GM19467 (cell line): ENCODE data around the gene RPP25L.

Experiments
- ATAC-seq: cut with Tn5 transposase; IDR thresholded peaks from one replicate; pipeline ENCODE4 v1.9.1; 2021; ENCODE audit warnings: mild to moderate bottlenecking, moderate library complexity; ENCODE audit not compliant: unreplicated experiment

RPP25L gene

GRCh38 chr9:34588671-34589635 is 22.9 kb downstream of the RPP25L start:
- no peak for ATAC-seq

DNA sequence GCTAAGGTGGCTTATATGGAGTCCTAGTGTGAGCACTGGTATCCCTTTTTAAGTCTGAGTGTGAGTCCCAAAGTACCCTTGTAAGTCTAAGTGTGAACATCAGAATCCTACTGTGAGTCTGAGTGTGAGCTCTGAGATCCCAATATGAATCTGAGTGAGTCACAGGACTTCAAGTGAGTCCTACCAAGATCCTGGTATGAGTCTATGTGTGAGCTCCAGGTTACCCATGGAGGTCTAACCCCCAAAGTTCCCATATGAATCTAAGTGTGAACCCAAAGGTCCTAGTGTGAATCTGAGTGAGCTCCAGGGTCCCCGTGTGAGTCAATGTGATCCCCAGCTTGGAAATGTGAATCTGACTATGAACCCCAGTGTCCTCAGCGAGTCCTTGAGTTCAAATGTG is 24.6 kb downstream of the RPP25L start:
- ATAC-seq, result no peak

DNA sequence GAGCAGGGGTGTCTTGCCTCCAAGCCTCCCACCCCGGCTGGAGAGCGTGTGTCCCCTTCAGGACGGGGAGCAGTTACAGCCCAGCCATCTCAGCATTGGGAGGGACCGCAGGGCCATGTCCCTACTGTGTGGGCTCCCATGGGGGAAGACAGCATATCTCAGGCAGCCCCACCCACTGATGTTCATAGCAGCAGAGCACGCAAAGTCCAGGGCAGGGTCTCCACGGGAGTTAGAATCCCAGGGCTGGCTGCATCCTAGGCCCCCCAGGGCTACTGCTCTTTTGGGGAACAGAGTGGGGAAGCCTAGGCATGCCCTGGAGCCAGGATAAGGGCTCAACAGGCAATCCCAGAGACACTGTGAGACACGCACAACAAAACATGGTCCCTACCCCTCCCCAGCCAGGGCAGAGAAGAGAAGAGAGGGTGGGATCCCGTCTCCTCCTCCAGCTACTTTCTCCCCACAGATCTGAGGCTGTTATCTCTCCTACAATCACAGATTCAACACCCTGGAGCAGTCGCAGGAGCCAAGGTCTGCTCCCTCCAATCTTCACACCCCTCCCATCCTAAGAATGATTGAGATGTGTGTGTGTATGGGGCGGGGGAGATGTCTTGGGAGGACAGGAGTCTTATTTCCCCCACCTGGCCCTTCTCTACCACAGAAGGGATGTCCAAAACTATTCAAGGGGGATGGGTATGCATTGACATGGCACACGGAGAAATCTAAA is 25.8 kb downstream of the RPP25L start:
- no peak for ATAC-seq

- no peak for ATAC-seq
Observed at GRCh38 chr9:34584970-34585369, 26.9 kb downstream of the RPP25L start.

DNA sequence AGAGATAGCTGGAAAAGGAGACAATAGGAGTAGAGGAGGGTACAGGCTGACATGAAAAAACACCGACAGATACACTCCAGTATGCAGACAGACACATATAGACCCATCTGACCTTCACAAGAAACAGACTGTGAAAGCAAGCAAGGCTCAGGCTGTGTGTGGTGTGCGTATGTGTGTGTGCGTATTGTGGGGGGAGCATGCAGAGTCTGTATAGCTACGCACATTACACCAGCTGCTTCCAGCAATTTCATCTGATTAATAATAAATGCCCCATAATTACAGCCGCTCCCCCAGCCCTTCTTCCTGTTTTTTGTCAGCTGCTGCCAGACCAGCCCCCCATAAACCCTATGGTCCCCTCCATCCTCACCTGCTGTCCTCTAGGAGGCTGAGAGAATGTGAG is 29.1 kb downstream of the RPP25L start:
- ATAC-seq, result no peak

DNA sequence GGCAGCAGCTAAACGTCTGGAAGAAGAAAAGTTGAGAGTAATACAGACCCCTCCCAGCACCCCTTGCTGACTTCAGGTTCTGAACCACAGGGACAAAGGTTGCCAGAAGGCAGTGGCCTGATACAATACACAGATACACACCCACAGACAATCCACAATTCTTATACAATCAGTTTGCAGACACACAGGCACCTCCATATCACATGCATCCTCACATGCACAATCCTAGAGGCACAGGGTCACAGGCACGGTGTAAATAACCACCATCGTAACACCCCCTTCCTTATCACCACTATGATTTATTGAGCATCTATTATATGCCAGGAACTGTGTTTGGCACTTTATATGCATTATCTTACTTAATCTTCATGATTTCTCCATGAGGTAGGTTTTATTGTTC is 30.6 kb downstream of the RPP25L start:
- ATAC-seq, result no peak

GRCh38 chr9:34580358-34580757 is 31.5 kb downstream of the RPP25L start:
- no peak for ATAC-seq

- ATAC-seq, result no peak
Observed at GRCh38 chr9:34579808-34580163, 32.1 kb downstream of the RPP25L start.

DNA sequence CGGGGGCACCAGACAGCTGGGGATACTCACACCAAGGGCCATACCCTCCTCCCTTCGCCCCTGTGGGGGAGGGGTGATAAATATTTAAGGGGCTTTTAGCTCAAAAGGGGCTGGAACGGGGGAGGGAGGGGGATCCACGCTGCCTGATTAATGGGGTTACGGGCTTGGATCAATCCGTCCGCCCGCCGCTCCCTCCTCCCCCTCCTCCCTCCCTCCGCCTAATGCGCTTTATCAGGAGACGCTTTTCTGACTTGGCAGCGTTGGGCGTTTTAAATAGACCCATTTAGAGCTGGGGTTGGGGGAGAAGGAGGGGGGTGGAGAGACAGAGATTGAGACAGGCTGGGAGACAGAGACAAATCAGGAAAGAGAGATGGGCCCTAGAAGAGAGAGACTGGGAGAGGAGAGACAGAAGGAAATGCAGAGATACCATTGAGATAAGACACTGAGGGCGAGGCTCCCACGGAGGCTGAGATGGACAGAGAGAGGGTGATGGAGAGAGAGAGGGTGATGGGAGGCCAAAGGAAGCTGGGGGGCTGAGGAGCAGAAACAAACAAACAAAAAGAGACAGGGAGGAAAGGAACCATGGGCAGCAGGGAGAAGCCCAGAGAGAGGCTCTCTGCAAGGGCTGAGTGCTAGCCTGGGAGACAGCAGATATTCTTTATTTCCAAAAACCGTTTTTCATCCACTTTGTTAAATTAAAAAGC is 32.6 kb downstream of the RPP25L start:
- no peak for ATAC-seq

- no peak for ATAC-seq
Observed at GRCh38 chr9:34578241-34579103, 33.4 kb downstream of the RPP25L start.

- ATAC-seq, result no peak
Observed at GRCh38 chr9:34577400-34578240, 34.3 kb downstream of the RPP25L start.

GRCh38 chr9:34576597-34577399 is 35.1 kb downstream of the RPP25L start:
- ATAC-seq, result no peak

- ATAC-seq, result no peak
Observed at GRCh38 chr9:34575862-34576596, 35.9 kb downstream of the RPP25L start.

GRCh38 chr9:34575241-34575640 is 36.7 kb downstream of the RPP25L start:
- no peak for ATAC-seq

- ATAC-seq, result no peak
Observed at GRCh38 chr9:34574571-34574970, 37.3 kb downstream of the RPP25L start.

DNA sequence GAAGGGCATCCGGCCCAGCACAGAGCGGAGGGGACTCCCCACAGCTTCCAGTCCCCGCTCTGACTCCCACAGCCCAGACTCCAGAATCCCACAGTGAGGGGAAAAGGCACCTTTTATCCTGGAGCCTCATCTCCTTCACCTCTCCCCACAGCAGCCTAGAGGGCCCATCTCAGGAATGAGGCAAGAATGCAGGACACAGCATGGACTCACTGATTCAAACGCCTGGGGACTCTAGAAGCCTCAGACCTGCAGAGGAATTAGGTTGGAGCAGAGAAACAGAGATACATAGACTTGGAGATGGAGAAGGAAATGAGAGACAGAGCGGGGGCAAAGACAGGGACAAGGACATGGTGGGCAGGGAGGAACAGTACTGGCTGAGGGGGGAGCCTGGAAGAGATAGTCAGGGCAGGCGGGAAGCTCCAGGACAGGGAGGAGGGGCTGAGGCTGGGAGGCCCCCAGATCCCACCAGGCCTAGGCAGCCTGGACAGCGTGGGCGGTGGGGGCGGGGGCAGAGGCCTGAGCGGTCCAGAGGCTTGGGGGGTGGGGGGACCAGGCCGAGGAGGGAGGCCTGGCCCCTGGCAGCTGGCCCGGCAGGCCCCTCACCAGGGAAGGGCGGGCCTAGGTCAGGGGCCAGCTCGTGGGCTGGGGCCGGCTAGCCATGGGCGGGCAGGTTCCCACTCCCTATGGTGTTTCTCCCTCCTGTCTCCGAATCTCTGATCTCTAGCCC is 38.1 kb downstream of the RPP25L start:
- no peak for ATAC-seq

- ATAC-seq, result no peak
Observed at GRCh38 chr9:34572628-34573027, 39.3 kb downstream of the RPP25L start.

DNA sequence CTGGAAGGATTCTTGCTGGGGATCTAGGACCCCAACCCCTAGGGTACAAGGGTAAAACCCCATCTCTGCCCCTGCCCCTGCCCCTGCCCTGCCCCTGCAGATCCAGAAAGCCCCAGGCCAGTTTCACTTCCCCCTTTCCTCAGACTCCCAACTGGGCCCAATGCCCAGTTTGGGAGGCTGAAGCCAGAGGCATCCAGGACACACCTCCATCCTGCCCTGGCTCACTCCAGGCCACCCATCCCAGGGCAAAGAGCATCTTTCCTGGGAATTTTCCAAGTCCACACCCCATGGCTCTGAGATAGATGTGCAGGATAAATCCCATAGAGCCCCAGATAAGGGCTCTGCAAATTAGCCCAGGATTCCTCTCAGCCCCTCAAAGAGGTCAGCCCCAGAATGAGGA is 39.8 kb downstream of the RPP25L start:
- ATAC-seq, result no peak
